GM18868 (cell line): ENCODE results near the gene PEX26.
"Not testable (repeated sequence)": the region's sequence is repeated elsewhere in the genome, so short reads cannot be mapped to it uniquely, and the experiment has no call there.

Experiments
- ATAC-seq: cut with Tn5 transposase; IDR thresholded peaks from one replicate; pipeline ENCODE4 v1.9.1; 2021; ENCODE audit warnings: mild to moderate bottlenecking, moderate library complexity; ENCODE audit not compliant: unreplicated experiment

The PEX26 gene

DNA sequence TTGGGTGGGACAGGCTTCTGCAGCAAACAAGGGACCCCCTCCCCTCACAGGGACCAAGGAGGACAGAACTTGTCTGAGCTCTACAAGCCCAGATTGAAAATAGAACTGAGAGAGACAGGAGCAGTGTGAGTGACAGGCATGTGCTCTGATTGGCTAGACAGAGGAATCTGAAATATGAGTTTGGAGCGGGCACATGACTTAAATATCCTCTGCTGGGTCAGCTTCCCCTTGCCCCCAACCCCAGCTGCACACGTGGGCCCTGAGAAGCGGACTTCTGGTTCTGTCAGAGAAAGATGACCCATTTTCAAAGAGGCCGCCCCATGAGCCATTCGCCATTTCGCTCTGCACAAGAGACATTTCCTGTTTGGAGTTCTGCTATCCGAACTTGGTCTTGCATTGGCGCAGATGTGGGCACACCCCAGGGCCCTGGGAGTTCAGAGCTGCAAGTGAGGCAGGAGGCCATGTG is 38.1 kb downstream of the PEX26 start:
- no peak for ATAC-seq

DNA sequence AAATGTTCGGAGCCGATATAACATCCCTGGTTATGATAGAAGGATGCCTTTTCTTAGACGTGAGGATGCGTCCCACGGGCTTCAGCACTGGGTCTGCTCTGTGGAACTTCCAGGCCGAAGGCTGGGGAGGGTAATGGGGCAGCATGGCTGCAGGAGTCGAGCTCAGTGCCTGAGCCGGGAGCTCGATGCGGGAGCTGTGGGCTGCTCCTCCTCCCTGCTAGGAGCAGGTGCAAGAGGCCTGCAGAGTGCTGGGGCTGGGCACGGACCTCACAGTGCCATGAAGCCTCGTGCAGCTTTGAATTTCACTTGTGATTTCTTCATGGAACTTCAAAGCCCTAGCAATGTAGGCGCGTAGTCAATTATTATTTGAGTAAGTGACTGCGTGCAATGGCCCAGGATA is 38.8 kb downstream of the PEX26 start:
- no peak for ATAC-seq

DNA sequence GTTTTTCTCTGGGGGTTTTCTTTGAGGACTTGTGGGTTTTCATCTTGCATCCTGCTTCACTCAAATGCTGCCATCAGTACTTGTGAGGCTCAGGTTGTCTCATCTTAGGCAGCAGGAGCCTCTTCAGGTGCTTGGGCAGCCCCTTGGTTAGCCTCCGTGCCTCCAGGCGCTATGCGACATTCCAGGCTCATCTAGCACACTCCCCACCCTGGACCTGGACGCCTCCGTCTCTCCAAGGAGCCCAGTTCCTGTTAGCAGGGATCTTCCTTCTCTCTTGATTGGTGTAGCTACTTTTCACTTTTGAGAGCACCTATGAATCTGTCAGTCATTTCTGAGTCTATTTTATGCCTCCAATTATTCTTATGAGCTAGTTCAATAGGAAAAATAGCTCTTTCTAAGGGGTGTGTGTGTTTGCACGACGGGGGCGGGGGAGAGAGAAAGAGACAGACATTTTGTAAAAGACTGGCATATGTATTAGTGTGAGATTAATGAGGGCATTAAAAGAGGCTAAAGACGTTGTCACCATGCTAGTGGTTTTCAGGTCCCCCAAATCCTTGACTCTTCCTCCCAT is 40.6 kb downstream of the PEX26 start:
- ATAC-seq = no peak

DNA sequence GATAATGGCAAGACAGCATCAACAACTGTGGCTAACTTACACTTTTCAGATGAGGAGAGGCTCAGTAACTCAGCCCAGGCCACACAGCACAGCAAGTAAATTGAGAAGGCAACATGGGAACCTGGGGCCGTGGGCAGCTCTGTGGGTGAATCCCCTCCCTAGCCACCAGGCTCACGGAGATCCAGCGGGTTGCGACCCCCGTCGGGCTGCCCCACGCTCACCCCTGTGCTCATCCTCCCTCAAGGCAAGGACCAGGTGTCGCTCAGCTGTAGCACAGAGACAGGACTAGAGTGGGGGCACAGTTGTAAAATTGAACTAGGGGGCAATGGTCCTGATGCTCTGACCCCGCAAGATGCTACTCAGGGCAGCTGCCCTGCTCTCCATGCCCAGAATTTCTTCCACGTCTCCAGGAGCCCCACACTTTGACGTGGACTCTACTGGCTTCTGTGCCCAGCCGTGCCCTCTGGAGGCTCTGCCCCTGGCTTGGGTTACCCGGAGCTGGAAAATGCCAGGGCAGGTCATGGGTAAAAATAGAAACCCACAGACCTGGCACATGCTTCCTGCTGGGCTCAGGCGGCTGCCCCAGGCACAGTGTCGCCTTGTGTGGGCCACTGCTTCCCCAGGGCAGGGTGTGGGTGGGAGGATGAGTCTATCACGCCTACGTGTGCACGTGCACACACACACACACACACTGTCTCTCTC is 41.8 kb downstream of the PEX26 start:
- no peak for ATAC-seq

DNA sequence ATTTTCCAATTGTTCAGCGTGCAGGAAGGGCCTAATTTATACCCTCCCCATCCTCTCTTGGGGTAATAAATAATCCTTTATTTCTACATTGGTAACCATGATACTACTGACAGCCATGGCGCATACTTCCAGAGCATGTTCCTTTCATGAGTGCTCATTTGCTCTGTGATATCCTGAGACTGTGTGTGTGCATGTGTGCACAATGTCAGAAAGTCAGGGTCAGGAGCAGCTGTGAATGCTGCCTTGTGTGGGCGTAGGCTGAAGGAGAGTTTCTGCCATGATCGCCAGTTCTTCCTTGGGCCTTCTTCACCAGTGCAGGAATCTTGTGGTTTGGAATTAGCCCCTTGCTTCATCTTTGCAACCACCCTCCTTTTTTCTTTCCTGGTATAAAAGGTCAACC is 43.1 kb downstream of the PEX26 start:
- ATAC-seq = no peak

DNA sequence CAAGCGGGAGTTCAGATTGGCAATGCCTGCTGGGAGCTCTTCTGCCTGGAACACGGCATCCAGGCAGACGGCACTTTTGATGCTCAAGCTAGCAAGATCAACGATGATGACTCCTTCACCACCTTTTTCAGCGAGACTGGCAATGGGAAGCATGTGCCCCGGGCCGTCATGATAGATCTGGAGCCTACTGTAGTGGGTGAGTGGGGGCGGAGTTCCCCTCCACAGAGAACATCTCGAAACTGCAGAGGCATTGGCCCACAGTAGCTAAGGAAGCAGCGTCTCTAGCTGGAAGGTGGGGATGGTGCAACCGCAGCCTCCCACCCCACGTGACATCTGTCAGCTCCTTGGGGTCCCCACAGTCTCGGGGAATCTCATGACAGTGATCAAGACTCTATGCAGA is 43.7 kb downstream of the PEX26 start:
- ATAC-seq = no peak

DNA sequence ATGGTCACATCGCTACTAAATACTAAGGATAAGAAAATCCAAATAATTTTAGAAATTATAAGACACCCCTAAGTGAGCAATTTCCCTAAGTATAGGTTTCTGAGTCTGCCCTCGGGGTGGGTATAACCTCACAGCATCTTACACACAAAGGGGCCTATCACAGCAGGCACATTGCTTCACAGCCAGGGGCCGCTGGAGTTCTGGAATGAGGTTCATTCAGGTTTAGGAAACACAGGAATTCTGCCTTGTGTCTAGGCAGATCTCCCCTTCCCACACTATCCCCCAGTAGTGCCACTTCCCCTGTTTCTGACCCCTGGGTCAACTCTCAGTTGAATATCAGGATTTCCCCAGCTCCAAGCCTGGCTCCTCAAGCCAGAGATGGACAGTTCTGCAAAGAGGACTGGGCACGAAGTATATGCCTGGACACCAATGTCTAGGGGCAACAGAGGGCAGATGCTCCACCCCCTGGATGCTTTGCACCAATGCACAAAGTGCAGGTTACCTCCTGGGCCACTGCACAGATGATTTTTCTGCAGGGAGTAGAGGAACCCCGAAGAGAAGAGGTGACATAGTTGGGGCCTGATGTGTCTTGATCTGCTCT is 44.3 kb downstream of the PEX26 start:
- no peak for ATAC-seq

DNA sequence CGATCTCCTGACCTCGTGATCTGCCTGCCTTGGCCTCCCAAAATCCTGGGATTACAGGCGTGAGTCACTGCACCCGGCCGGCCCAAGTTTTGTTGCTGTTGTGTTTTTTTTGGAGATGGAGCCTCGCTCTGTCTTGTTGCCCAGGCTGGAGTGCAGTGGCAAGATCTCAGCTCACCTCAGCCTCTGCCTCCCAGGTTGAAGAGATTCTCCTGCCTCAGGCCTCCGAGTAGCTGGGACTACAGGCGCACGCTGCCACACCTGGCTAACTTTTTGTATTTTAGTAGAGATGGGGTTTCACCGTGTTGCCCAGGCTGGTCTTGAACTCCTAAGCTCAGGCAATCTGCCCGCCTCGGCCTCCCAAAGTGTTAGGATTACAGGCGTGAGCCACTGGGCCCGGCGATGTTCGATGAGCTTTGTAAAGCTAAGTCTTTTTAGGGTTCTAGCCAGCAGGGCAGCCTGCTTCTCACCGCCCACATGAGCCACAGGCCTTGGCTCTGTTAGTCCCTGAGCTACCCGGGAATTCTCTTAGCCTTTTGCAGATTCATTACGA is 45.8 kb downstream of the PEX26 start:
- ATAC-seq = not testable (repeated sequence)

DNA sequence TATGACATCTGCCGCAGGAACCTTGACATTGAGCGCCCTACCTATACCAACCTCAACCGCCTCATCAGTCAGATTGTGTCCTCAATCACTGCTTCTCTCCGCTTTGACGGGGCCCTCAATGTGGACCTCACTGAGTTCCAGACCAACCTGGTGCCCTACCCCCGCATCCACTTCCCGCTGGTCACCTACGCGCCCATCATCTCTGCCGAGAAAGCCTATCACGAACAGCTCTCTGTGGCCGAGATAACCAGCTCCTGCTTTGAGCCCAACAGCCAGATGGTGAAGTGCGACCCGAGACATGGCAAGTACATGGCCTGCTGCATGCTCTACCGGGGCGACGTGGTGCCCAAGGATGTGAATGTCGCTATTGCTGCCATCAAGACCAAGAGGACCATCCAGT is 48.8 kb downstream of the PEX26 start:
- ATAC-seq = no peak

DNA sequence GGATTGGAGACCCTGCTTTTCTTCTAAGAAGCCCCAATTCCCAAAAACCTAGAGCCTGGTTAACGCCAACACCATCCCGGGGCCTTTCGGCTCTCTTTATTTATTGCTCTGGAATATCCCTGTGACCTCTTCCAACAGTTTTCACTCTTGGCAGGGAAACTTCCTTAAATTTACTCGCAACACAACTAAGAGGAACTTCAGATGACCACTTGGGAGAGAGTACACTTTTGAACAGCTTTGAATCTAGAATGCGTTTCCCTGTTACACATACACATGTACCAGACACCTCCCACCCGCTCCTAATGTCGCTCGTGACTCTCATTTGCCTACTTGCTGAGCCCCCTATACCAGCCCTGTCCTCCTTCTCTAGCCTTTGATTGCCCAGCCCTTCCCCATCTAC is 52.2 kb downstream of the PEX26 start:
- ATAC-seq = no peak

DNA sequence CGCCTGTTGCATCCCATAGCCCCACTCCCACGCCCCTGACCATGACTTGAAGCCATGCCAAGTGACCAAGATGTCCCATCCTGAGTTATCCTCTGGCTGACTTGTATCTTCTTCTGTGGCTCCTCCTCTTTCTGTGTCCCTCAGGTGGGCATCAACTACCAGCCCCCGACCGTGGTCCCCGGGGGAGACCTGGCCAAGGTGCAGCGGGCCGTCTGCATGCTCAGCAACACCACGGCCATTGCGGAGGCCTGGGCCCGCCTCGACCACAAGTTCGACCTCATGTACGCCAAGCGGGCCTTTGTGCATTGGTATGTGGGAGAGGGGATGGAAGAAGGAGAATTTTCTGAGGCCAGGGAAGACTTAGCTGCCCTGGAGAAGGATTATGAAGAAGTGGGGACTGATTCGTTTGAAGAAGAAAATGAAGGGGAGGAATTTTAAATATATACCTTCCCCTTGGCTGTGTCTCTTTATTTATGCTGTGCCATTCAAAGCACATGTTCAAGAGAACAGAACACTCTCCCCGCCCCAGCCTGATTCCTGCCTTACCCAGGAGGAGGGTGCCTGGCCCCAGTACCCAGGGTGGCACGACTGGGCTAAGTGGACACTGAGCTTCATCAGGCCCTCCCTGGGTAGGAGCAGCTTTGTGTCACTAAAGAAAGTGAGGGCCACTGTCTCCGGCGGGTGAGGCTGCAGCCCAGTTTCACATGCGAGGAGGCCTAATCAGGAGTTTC is 53.1 kb downstream of the PEX26 start:
- no peak for ATAC-seq

DNA sequence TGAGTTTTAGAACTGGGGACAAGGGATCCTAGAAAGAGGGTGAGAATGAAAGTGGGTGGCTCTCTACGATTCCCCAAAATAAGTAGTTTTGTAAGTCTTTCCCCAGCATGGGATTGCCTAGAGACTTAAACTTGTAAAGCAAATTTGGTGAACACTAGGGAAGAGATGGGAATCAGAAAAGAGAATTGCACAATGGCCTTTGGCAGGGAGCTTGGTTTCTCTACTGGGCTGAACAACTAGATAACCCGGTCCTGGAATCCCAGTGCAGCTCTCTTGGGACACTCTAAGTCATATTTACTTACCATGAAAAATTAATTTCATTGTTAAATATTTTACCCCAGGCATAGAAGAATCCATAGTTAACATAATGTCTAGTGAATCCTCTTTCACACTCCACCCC is 55.7 kb downstream of the PEX26 start:
- no peak for ATAC-seq

DNA sequence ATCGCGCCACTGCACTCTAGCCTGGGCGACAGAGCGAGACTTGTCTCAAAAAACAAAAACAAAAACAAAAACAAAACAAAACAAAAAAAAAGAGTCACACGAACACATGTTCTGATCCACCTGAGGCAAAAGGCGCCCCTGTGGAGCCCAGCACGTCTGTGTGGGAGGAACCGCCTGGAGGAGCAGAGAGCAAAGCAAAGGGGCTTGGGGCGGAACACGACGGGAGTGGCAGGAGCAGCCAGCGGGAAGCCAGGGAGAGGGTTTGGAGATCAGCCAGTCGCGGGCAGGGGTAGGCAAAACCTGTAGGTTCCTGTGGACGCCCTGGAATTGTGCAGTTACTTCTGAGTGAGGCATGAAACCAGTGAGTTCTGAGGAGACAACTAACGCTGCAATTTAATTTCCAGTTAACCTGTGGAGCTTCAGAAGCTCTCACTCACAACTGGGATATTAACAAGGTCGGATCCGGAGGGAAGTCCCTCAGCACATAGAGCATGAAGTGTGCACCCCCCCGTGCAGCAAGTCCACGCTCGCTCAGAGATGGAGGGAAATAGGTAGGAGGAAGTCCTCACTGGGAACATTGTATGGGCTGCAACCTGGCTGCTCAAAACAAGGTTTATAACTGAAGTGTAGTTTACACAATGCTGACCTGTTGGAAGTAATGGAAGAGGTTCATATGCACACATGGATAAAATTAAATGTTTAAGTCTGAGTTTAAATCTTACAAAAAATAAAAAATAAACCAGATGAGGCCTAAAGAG is 59.0 kb downstream of the PEX26 start:
- no peak for ATAC-seq

DNA sequence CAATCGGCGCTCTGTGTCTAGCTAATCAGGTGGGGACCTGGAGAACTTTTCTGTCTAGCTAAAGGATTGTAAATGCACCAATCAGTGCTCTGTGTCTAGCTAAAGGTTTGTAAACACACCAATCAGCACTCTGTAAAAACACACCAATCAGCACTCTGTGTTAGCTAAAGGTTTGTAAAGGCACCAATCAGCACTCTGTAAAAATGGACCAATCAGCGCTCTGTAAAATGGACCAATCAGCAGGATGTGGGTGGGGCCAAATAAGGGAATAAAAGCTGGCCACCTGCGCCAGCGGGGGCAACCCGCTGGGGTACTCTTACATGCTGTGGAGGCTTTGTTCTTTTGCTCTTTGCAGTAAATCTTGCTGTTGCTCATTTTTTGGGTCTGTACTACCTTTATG is 63.2 kb downstream of the PEX26 start:
- not testable (repeated sequence) for ATAC-seq

DNA sequence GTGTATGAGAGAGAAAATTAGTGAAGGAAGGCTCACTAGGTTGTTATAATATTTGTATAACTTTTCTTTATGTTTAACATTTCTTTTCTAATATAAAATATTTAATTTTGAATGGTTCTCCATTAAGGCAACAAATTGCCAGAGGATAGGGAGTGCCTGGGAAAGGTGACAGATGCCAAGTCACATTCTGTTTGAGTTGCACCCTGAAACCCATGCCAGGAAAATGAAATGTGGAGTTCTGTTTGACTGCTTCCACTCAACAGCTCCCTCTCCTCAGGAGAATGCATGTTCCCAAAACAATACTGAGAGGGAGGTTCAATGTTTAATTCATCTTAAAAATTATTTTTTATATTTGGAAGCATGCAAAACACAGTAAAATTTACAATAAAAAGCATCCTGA is 66.3 kb downstream of the PEX26 start:
- ATAC-seq = no peak

DNA sequence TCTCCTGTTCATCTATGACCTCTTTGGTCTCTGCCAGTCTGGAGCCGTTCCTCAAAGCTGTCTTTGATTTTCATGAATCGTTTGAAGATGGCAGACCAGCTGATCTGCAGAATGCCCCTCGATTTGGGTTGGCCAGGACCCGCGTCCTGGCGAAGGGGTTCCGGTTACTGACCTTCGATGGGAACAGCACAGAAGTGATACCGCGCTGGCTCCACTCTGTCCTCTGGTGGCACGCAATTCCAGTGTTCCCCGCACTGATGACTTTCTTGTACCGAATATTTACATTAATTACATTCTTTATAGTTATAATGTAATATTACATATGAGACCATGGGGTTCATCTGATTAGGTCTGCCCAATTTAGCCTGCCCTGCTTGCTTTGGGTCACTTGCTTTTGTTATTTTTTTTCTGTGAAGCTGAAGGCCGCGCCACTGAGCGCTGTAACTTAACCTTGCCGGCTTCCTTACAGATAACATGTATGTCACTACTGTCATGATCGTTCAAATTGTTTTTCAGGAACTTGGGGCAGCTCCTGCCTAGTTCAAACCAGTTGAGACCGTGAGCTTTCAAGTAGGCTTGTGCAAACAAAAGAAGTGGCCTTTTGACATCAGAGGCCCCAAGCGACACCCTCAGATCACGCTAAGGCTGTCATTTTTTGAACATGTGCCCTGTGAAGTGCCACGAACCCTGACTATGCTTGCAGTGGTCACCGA is 68.0 kb downstream of the PEX26 start:
- ATAC-seq = no peak

DNA sequence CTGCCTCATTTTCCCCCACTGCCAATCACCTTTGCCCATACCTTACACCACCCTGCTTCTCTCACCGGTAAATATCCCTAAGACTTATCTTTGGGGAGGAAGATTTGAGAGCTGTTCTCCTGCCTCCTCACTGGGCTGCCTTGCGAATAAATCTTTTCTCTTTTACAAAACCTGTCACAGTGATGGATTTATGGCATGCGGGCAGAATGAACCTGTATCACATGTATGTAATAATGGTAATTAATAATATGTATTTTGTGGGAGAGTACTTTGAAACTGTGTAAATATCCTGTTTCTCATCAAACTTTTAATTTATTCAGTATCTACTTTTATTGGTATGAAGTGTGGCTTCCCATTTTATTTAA is 68.6 kb downstream of the PEX26 start:
- ATAC-seq = no peak

DNA sequence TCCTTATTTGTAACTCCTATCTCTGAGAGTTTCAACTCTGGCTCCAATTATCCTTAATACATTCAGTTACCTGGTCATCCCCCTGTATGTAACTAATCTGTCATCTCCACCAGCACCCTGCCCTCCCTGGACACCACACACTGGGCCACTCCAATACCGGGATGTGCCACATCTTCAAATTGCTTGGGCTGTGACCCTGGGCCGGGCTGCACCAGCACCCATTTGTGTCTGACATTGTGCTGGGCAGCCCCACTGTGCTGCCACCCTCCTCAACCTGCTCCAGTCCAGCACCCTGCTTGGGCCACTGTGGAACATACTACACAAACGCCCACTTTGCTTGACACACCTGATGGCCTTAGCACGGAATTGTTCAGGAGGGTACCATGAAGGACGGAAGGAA is 70.0 kb downstream of the PEX26 start:
- ATAC-seq = no peak

DNA sequence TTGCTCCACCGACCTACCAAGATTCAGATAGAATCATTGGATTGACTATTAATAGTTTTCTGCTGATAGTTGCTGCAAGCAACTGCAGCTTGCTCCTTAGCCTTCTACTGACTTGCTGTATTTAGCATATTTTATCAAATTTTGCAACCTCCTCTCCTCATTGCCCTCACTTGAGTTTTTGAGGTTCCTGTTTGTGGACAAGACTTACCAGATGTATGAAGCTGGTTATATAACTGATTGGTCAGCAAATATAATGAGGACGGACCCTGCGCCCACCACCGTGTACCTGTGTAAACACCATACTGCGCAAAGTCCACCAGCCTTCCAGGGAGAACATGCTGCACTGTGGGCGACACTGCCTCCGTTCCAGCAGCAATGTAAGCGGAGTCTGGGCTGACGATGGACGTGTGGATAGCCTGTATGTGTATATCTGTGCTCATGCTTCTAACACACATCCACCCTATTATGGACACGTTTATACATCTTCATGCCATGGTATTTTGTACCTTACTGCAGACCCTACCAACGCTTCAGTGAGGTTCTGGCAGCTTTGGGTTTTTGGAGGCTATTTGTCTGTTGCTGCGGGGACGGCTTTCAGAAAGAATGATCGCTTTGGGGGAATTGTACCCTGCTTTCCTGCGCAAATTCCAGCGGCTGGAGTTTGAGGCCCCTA is 70.6 kb downstream of the PEX26 start:
- no peak for ATAC-seq

DNA sequence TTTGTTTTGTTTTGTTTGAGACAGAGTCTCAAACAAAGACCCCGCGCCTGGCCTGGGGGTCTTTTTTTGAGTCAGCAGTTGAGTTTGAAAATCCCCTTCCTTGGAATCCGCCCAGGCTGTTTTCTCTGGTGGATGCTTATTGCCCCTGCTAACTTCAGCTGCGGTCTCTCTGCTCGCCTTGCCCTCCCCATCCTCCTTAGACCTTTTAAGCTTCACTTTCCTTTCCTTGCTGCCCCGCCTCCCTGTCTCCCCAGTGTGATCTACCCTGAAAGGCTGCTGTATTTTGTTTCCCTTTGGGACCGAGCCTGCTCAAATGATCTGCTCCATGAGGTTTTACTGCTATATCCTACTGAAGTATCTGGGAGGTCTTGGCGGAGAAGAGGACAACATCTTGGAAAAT is 74.7 kb downstream of the PEX26 start:
- no peak for ATAC-seq
